Natural killer cell treated with Interleukin-12 subunit alpha and Interleukin-12 subunit beta and Interleukin-15 and Interleukin-18, amount 100 ng/mL, for 72 hours (primary cell): ENCODE results near the gene PDGFRB. TPM values are rescaled to one million over a fixed set of nuclear protein-coding genes. Genes with fewer than 3 reads are reported as not detected.
"Not testable (repeated sequence)": the region's sequence is repeated elsewhere in the genome, so short reads cannot be mapped to it uniquely, and the experiment has no call there.

Experiments
- ATAC-seq, 2 donors: fragments of 150-1000 bp; cut with Tn5 transposase in 1 of 2; sonication (Bioruptor Pico), chemical (Tn5 transposase) in 1 of 2; 2 replicates each; pipeline ENCODE4 v1.10.0; 2021
- DNase-seq: peaks from one replicate; pipeline ENCODE4 v3.0.0; 2022; ENCODE audit warnings: low spot score
- H3K27ac Mint-ChIP-seq, 2 donors: 1 replicate in 1 of 2; 2 replicates in 1 of 2; pipeline ENCODE4 v1.8.0; 2022; ENCODE audit warnings: mixed read lengths in 2 of 2, mild to moderate bottlenecking in 1 of 2, moderate library complexity in 1 of 2
- H3K27me3 Mint-ChIP-seq, 2 donors: 1 replicate in 1 of 2; 2 replicates in 1 of 2; pipeline ENCODE4 v1.8.0; 2022; ENCODE audit warnings: mixed read lengths in 2 of 2
- H3K36me3 Mint-ChIP-seq: one replicate; pipeline ENCODE4 v1.8.0; 2022; ENCODE audit warnings: mixed read lengths
- H3K4me1 Mint-ChIP-seq, 2 donors: 1 replicate in 1 of 2; 2 replicates in 1 of 2; pipeline ENCODE4 v1.8.0; 2022; ENCODE audit warnings: low read depth in 2 of 2, mixed read lengths in 2 of 2, mild to moderate bottlenecking in 1 of 2
- H3K4me3 Mint-ChIP-seq: one replicate; pipeline ENCODE4 v1.8.0; 2022; ENCODE audit warnings: mixed read lengths
- H3K9me3 Mint-ChIP-seq: 2 replicates; pipeline ENCODE4 v1.8.0; 2022; ENCODE audit warnings: mixed read lengths
- total RNA-seq, 2 donors: library from RNA; stranded (reverse); gene quantifications; one replicate each; pipeline ENCODE4 v1.2.3, GENCODE V29; 2022

The PDGFRB gene
- total RNA-seq, 2 donors from 2014 or later, result 4.4 to 9.0 TPM

DNA sequence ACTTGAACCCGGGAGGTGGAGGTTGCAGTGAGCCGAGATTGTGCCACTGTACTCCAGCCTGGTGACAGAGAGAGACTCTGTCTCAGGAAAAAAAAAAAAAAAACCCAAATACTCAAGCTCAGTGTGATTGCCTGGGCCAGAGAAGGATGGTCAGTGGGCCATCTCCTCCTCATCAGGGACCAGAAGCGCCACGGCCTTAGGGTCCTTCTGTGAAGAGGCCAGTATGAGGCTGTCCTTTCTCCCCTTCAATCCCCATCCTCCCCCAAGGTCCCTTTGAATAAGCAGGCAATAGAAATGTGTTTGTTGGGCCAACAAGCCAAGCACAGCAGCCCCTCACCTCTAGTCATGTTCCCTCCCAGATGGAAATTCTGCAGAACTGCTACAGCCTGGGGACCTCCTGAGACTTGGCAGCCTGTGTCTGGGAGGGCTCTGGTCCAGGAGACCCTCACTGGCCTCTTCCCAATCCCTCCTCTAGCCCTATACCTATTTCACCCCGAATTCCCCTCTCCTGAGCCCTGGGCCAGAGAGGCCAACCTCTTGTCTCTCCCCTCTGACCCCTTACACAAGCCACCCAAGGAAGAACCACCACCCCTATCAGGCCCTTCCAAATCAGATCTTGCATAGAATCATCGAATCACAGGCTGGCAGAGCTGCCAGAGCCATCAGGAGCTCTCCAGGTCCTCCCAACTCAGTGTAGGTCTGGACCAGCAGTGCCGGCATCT lies 70.3 kb downstream of the PDGFRB start:
- H3K4me1 Mint-ChIP-seq, result peaks cover 6 to 14% of the 10 kb centered on the region in 2 donors
- DNase-seq, result no peak
- no peak overlapping the region for H3K27ac Mint-ChIP-seq
- peak; percentile 25 to 36 for ATAC-seq
- no peaks in the 10 kb centered on the region for H3K9me3 Mint-ChIP-seq
- no peaks in the 10 kb centered on the region for H3K36me3 Mint-ChIP-seq
- H3K4me3 Mint-ChIP-seq, result no peak overlapping the region
- peaks cover 37 to 38% of the 10 kb centered on the region in 2 donors for H3K27me3 Mint-ChIP-seq

- ATAC-seq, H3K36me3 Mint-ChIP-seq, H3K9me3 Mint-ChIP-seq, DNase-seq, H3K4me3 Mint-ChIP-seq, H3K27ac Mint-ChIP-seq: not testable (repeated sequence)
- H3K4me1 Mint-ChIP-seq, result peaks cover 6 to 14% of the 10 kb centered on the region in 2 donors
- peaks cover 35 to 38% of the 10 kb centered on the region in 2 donors for H3K27me3 Mint-ChIP-seq
Observed at GRCh38 chr5:150084754-150085153, 70.9 kb downstream of the PDGFRB start.

GRCh38 chr5:150082889-150083288 lies 72.8 kb downstream of the PDGFRB start:
- DNase-seq (no peak), ATAC-seq (no peak)
- Mint-ChIP-seq H3K27me3 (peaks cover 31 to 40% of the 10 kb centered on the region in 2 donors), H3K27ac (no peak overlapping the region), H3K4me1 (peaks cover 6 to 14% of the 10 kb centered on the region in 2 donors), H3K36me3 (no peaks in the 10 kb centered on the region), H3K9me3 (no peaks in the 10 kb centered on the region), H3K4me3 (no peak overlapping the region)

- ATAC-seq (no peak), DNase-seq (no peak)
- Mint-ChIP-seq H3K27me3 (peaks cover 27 to 35% of the 10 kb centered on the region in 2 donors), H3K9me3 (no peaks in the 10 kb centered on the region), H3K27ac (no peak overlapping the region), H3K4me1 (peaks cover 6 to 14% of the 10 kb centered on the region in 2 donors), H3K4me3 (no peak overlapping the region), H3K36me3 (no peaks in the 10 kb centered on the region)
Observed at GRCh38 chr5:150082374-150082773, 73.3 kb downstream of the PDGFRB start.

GRCh38 chr5:150081541-150082283 lies 73.9 kb downstream of the PDGFRB start:
- Mint-ChIP-seq H3K36me3 (no peaks in the 10 kb centered on the region), H3K27me3 (peaks cover 27 to 29% of the 10 kb centered on the region in 2 donors)
- no peak for DNase-seq

DNA sequence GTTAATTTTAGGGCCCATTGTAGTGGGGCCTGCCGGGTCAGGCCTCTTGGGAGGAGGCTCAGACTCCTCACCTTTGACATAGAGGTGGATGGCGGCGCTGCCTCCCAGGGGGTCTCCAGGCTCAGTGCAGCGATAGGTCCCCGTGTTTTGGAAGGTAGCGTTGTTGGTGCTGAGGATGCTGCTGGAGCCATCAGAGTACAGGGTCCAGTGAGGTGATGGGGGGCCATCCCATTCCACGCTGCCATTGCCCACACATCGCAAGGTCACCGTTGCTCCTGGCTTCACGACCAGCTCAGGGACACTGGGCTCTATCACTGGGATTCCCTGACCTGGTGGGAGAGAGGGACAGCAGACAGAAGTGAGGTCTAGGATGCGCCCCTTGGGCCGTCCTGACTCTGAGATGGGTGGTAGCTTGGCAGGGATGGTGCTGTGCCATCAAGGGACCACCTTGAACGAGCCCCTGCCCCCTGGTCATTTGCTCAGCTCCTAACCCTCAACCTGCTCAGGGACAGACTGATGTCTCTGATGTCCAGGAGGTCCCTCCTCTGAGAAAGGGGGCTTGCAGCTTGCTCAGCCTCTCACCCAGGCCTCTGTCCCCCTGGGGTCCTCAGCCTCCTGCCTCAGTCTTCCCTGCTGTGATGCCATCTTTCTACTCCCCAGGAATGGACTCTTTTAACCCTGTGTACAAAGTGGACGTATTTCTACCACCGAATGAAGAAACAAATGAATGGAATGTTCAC lies 74.8 kb downstream of the PDGFRB start:
- DNase-seq, result no peak

More at GRCh38 chr5:150081541-150082283, 73.9 kb downstream of the PDGFRB start:
- ATAC-seq, result peak in 1 of 2 donors; percentile 34
- Mint-ChIP-seq H3K4me3 (no peak overlapping the region), H3K9me3 (no peaks in the 10 kb centered on the region), H3K4me1 (peaks cover 6 to 14% of the 10 kb centered on the region in 2 donors), H3K27ac (no peak overlapping the region)

DNA sequence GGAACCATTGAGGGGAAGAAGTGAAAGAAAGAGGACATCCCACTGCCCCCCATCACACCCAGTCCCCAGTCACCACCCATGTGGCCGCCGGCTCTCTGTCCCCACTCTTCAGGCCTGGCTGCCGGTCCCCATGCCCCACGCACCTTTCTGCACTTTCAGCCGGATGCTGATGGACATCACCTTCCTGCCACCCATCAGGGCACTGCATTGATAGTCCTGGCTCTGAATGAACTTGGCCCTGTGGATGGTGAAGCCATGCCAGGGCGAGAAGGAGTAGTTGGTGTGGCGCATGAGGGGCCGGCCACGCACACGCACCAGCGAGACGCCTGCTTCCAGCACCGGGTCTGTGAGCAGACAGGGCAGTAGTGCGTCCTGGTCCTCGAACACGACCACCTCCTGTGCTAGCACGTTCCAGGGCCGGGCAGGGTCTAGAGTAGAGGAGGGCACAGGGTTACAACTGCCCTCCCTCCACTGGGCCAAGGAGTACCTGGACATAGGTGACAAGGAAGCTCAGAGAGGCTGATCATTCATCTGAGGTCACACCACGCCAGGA lies 75.7 kb downstream of the PDGFRB start:
- H3K27ac Mint-ChIP-seq, result no peak overlapping the region
- no peaks in the 10 kb centered on the region for H3K36me3 Mint-ChIP-seq
- ATAC-seq (no peak), DNase-seq (no peak)
- H3K9me3 Mint-ChIP-seq, result no peaks in the 10 kb centered on the region
- H3K27me3 Mint-ChIP-seq, result peaks cover 21 to 23% of the 10 kb centered on the region in 2 donors
- peaks cover 6 to 14% of the 10 kb centered on the region in 2 donors for H3K4me1 Mint-ChIP-seq
- H3K4me3 Mint-ChIP-seq, result no peak overlapping the region

More for the DNA sequence above, 74.8 kb downstream of the PDGFRB start:
- no peak for ATAC-seq
- peaks cover 6 to 14% of the 10 kb centered on the region in 2 donors for H3K4me1 Mint-ChIP-seq
- no peak overlapping the region for H3K27ac Mint-ChIP-seq
- peaks cover 26 to 27% of the 10 kb centered on the region in 2 donors for H3K27me3 Mint-ChIP-seq
- H3K4me3 Mint-ChIP-seq, result no peak overlapping the region
- no peaks in the 10 kb centered on the region for H3K36me3 Mint-ChIP-seq
- H3K9me3 Mint-ChIP-seq, result no peaks in the 10 kb centered on the region

DNA sequence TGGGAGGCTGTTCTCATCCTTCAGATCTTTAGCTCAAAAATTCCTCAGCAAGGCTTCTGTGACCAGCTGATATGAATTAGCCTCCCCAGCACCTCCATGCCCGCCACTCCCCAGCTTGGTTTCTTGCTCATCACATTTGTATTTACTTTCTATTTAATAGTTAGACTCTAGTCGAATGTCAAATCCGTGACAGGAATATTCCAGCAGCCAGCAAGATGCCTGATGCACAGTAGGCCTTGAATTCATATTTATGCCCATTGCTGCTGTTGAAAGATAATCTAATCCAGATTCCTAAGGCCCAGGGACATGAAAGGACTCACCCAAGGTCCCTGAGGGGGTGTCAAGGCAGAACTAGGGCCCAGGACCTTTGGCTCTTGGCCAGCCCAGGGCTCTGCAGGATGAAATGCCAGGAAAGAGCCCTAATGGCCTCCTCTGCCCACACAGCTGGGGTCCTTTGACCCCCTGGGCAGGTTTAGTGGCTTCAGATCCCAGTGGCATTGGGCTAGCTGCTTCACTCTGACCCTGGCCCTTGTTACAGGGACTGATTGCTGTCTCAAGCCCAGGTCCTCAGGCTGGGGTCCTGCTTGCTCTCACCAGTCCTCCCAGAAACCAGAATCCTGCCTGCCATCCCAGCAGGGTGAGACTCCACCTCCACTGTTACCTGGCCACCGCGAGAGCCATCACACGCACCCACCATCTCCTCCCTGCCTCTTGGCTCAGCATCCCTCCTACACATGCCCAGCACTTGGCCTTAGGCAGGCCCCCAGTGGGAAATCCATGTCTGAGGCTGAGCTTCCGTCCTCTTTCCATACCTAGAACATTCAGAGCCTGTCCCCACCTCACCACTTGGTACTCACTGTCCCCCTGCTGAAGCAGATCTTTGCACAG lies 76.6 kb downstream of the PDGFRB start:
- no peak overlapping the region for H3K27ac Mint-ChIP-seq
- no peaks in the 10 kb centered on the region for H3K9me3 Mint-ChIP-seq
- no peak overlapping the region for H3K4me3 Mint-ChIP-seq
- H3K27me3 Mint-ChIP-seq, result peaks cover 21 to 23% of the 10 kb centered on the region in 2 donors
- DNase-seq (no peak), ATAC-seq (no peak)
- peaks cover 6 to 14% of the 10 kb centered on the region in 2 donors for H3K4me1 Mint-ChIP-seq
- H3K36me3 Mint-ChIP-seq, result no peaks in the 10 kb centered on the region

GRCh38 chr5:150077996-150078801 lies 77.4 kb downstream of the PDGFRB start:
- Mint-ChIP-seq H3K4me3 (no peak overlapping the region), H3K27ac (no peak overlapping the region), H3K27me3 (peaks cover 14 to 16% of the 10 kb centered on the region in 2 donors), H3K9me3 (no peaks in the 10 kb centered on the region), H3K4me1 (peaks cover under 1 to 10% of the 10 kb centered on the region in 2 donors), H3K36me3 (no peaks in the 10 kb centered on the region)
- ATAC-seq (no peak), DNase-seq (no peak)

- Mint-ChIP-seq H3K9me3 (no peaks in the 10 kb centered on the region), H3K4me1 (peaks cover 0 to 2% of the 10 kb centered on the region in 2 donors), H3K36me3 (no peaks in the 10 kb centered on the region), H3K4me3 (no peak overlapping the region), H3K27ac (no peak overlapping the region), H3K27me3 (peaks cover 6 to 10% of the 10 kb centered on the region in 2 donors)
- no peak for ATAC-seq
- DNase-seq, result no peak
Observed at GRCh38 chr5:150077060-150077459, 78.6 kb downstream of the PDGFRB start.

GRCh38 chr5:150075806-150076205 lies 79.8 kb downstream of the PDGFRB start:
- Mint-ChIP-seq H3K27me3 (peaks cover 6% of the 10 kb centered on the region in 2 donors), H3K4me1 (no peaks in the 10 kb centered on the region), H3K9me3 (no peaks in the 10 kb centered on the region), H3K36me3 (no peaks in the 10 kb centered on the region), H3K27ac (no peak overlapping the region), H3K4me3 (no peak overlapping the region)
- ATAC-seq, result peak in 1 of 2 donors; percentile 12
- no peak for DNase-seq

DNA sequence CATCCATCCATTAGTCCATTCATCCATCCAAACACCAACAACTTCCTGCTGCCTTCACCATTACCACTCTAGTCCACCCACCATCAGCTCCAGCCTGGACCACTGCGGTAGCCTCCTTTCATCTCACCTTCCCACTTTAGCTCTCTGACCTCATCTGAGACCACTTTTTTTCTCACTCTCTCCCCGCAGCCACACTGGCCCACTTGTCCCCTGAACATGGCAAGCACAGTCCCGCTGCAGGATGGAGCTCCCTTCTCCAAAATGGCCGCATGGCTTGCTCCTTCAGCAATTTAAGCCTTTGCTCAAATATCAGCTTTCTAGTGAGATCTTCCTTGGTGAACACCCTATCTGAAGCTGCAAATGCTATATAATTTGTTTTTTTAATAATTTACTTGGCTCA lies 80.4 kb downstream of the PDGFRB start:
- Mint-ChIP-seq H3K9me3 (no peaks in the 10 kb centered on the region), H3K36me3 (no peaks in the 10 kb centered on the region), H3K27ac (no peak overlapping the region), H3K27me3 (peaks cover 6% of the 10 kb centered on the region in 2 donors), H3K4me1 (no peaks in the 10 kb centered on the region), H3K4me3 (no peak overlapping the region)
- ATAC-seq (no peak), DNase-seq (no peak)
